Measurements from ENCODE around the gene MSANTD1. TPM values are rescaled to one million over a fixed set of nuclear protein-coding genes. Genes with fewer than 3 reads are reported as not detected.

MSANTD1 gene
- total and polyA plus RNA-seq, 2 donors (not counting 3 experiments of a cell fraction or from before 2014, with no cell fraction given), result 0.14 to 1.2 TPM

DNA sequence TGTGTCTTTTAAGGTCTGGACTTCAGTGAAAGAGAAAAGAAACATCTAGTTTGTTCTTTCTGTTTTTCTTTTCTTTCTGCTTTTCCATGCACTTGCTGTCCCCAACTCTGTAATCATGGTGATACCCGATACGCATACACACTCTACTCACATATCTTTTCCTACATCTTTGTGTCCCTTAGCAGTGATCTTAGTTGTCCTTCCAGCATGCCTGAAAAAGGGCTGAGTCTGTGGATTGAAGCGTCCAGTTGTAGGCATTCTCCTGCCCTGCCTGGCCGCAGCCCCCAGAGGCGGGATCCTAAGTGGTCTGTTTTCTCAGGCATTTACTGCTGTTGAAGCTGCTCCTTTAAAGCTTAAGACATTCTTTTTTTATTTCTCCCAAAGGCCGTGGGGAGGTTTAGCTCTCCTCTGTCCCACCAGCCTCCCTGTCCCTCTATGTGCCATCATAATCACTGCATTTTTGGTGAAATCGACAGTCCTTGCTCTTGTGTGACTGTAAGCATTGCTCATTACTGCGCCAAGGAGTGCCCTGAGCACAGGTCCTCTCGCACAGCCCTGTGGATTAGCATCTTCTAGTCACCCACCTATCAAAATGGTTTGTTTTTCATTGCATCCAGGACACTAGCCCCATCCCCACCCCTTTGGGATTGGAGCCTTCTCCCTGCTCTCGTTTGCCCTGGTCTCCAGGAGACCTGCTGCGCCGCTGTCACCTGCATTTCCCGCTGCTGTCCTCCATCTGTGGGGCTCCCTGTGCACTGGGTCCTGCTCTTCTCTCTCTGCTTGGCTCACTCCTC is 48.3 kb downstream of the MSANTD1 start:
- H3K4me2 ChIP-seq (ENCODE audit: insufficient read depth, low read length), result no peak overlapping the region
- H3K27me3 ChIP-seq (ENCODE audit: control insufficient read depth in 2 of 2, insufficient read depth in 2 of 2, low read length in 2 of 2), result no peaks in the 10 kb centered on the region
- BruUV-seq (replicated peaks), result no TSS peak
- no peak overlapping the region for H3K9ac ChIP-seq (replicated peaks; ENCODE audit: extremely low read depth, insufficient read depth, low read length)
- FAIRE-seq (no peak), DNase-seq (ENCODE audit: low read depth, low spot score) (no peak)
- H3K4me3 ChIP-seq (replicated peaks in 1 of 3; ENCODE audit: insufficient read depth in 1 of 3, low read depth in 1 of 3, low read length in 3 of 3), result no peak overlapping the region
- H4K20me1 ChIP-seq (replicated peaks; ENCODE audit: control insufficient read depth, extremely low read depth, insufficient read depth, low read length), result no peaks in the 10 kb centered on the region
- intact Hi-C loops (cut with micrococcal nuclease), result no loop called here
- H2AFZ ChIP-seq (ENCODE audit: low read depth, low read length), result no peak overlapping the region
- TF ChIP-seq GATA2 (IDR thresholded peaks at IDR 0.05; ENCODE audit: insufficient read depth, insufficient read length, low read depth, low read length) (no peak), JUN (IDR thresholded peaks at IDR 0.05; ENCODE audit: borderline replicate concordance, insufficient read depth, insufficient read length, low read depth) (no peak), POLR2A (IDR thresholded peaks at IDR 0.05; ENCODE audit: low read depth, low read length) (no peak), MYC (IDR thresholded peaks at IDR 0.05; ENCODE audit: low read depth, low read length) (no peak), POLR2AphosphoS5 (IDR thresholded peaks at IDR 0.05; ENCODE audit: insufficient read depth, low read depth, low read length) (no peak), EZH2 (IDR thresholded peaks at IDR 0.05; ENCODE audit: borderline replicate concordance, low read depth, low read length, severe bottlenecking) (no peak), FOS (IDR thresholded peaks at IDR 0.05; ENCODE audit: borderline replicate concordance, insufficient read depth, low read length) (no peak)
- TF ChIP-seq, protein P1, sequence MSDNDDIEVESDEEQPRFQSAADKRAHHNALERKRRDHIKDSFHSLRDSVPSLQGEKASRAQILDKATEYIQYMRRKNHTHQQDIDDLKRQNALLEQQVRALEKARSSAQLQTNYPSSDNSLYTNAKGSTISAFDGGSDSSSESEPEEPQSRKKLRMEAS (IDR thresholded peaks at IDR 0.05; ENCODE audit: insufficient read depth, insufficient read length), result no peak
- TF ChIP-seq, protein P2, sequence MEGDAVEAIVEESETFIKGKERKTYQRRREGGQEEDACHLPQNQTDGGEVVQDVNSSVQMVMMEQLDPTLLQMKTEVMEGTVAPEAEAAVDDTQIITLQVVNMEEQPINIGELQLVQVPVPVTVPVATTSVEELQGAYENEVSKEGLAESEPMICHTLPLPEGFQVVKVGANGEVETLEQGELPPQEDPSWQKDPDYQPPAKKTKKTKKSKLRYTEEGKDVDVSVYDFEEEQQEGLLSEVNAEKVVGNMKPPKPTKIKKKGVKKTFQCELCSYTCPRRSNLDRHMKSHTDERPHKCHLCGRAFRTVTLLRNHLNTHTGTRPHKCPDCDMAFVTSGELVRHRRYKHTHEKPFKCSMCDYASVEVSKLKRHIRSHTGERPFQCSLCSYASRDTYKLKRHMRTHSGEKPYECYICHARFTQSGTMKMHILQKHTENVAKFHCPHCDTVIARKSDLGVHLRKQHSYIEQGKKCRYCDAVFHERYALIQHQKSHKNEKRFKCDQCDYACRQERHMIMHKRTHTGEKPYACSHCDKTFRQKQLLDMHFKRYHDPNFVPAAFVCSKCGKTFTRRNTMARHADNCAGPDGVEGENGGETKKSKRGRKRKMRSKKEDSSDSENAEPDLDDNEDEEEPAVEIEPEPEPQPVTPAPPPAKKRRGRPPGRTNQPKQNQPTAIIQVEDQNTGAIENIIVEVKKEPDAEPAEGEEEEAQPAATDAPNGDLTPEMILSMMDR (IDR thresholded peaks at IDR 0.05; ENCODE audit: extremely low read depth in 1 of 2, insufficient read depth in 1 of 2, low read depth in 1 of 2, low read length in 2 of 2), result no peak
- dilution Hi-C loops (cut with MboI; ENCODE audit: extremely low pct_ligation_motif_present, low sequenced_read_pairs), result no loop called here
- H3K9me3 ChIP-seq (replicated peaks; ENCODE audit: control insufficient read depth, insufficient read depth, low read length), result no peaks in the 10 kb centered on the region
- ChIA-PET CTCF (interaction anchor here (0.8 kb wide), 1 partner anchor 9 kb away, joined by 4 read pairs; no protein-coding TSS in a partner anchor), POLR2A (no interaction called here)
- no peaks in the 10 kb centered on the region for H3K9me1 ChIP-seq (replicated peaks; ENCODE audit: control insufficient read depth, extremely low read depth, insufficient read depth, low read length)
- H3K4me1 ChIP-seq (ENCODE audit: control insufficient read depth, extremely low read depth, insufficient read depth, low read length), result peaks cover 27% of the 10 kb centered on the region
- H3K36me3 ChIP-seq (ENCODE audit: control insufficient read depth in 2 of 2, extremely low read depth in 1 of 2, insufficient read depth in 2 of 2, low read length in 2 of 2), result no peaks in the 10 kb centered on the region
- H3K79me2 ChIP-seq (ENCODE audit: control insufficient read depth, insufficient read depth, low read length), result peaks cover 80% of the 10 kb centered on the region
- H3K27ac ChIP-seq (ENCODE audit: insufficient read depth, low read depth, low read length), result no peak overlapping the region
